Measurements from ENCODE around the gene ATP2B2. TPM values are rescaled to one million over a fixed set of nuclear protein-coding genes. Genes with fewer than 3 reads are reported as not detected.

The ATP2B2 gene
- total RNA-seq, 1 experiment from 2014 or later: not detected

GRCh38 chr3:10523561-10523960, 18.2 kb upstream of the ATP2B2 start:
- no peak for DNase-seq (ENCODE audit: low read depth in 1 of 2, low spot score in 2 of 2)
- H3K27me3 ChIP-seq (replicated peaks): peaks cover 19% of the 10 kb centered on the region

GRCh38 chr3:10522646-10523303, 17.4 kb upstream of the ATP2B2 start:
- no peak overlapping the region for H3K4me3 ChIP-seq
- H3K4me1 ChIP-seq (replicated peaks): peaks cover 16% of the 10 kb centered on the region
- no peak for DNase-seq (ENCODE audit: low read depth in 1 of 2, low spot score in 2 of 2)
- peaks cover 19% of the 10 kb centered on the region for H3K27me3 ChIP-seq (replicated peaks)
- no peaks in the 10 kb centered on the region for H3K9me3 ChIP-seq (replicated peaks)
- no peak overlapping the region for H3K27ac ChIP-seq
- H3K36me3 ChIP-seq: no peaks in the 10 kb centered on the region

More at GRCh38 chr3:10523561-10523960, 18.2 kb upstream of the ATP2B2 start:
- no peaks in the 10 kb centered on the region for H3K36me3 ChIP-seq
- peaks cover 9% of the 10 kb centered on the region for H3K4me1 ChIP-seq (replicated peaks)
- no peak overlapping the region for H3K27ac ChIP-seq
- H3K9me3 ChIP-seq (replicated peaks): no peaks in the 10 kb centered on the region
- H3K4me3 ChIP-seq: no peak overlapping the region

- no peak for DNase-seq (ENCODE audit: low read depth in 1 of 2, low spot score in 2 of 2)
- no peak overlapping the region for H3K27ac ChIP-seq
- H3K4me3 ChIP-seq: no peak overlapping the region
- peaks cover 16% of the 10 kb centered on the region for H3K4me1 ChIP-seq (replicated peaks)
- H3K36me3 ChIP-seq: no peaks in the 10 kb centered on the region
- H3K27me3 ChIP-seq (replicated peaks): peaks cover 19% of the 10 kb centered on the region
- H3K9me3 ChIP-seq (replicated peaks): no peaks in the 10 kb centered on the region
Measured at GRCh38 chr3:10521772-10522441, 16.5 kb upstream of the ATP2B2 start.

DNA sequence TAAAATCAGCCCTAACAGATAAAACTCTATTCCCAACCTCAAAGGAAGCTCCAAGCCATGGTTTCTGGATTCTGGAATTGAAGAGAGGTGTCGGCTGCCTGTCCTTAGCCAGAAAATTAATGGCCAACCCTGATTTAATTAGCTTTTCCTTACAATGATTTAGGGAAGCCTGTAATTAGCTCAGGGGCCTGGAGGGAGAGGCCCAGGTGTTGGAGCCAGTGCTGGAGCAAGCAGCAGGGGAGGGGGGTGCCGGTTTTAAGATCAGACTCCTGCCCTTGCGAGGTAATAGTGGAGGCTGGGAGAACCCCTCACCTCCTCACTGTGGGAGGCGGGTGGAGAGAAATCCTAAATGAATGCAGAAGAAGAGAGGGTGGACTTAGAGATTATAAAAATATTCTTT, 14.7 kb upstream of the ATP2B2 start:
- Histone ChIP-seq H3K4me3 (no peak overlapping the region), H3K9me3 (replicated peaks) (no peaks in the 10 kb centered on the region), H3K27me3 (replicated peaks) (peaks cover 10% of the 10 kb centered on the region), H3K4me1 (replicated peaks) (peaks cover 16% of the 10 kb centered on the region), H3K27ac (no peak overlapping the region), H3K36me3 (no peaks in the 10 kb centered on the region)
- no peak for DNase-seq (ENCODE audit: low read depth in 1 of 2, low spot score in 2 of 2)

DNA sequence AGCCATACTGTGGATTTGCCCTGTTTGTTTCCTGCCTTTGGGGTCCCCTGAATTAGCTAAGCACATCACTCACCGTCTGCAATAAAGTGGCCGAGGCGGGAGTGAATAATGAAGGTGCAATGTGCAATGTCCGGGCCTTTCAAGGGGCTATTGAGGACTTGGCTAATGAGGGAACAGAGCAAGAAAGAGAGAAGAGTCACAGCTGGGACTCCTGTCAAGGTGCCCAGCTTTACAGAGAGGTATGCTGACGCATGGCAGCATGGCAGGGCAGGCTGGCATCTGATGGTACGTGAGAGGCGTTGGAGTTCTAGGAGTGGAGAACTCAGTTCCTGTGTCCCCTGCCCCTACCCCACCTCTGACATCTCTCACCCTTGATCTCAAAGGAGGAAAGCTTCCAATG, 13.8 kb upstream of the ATP2B2 start:
- H3K36me3 ChIP-seq: no peaks in the 10 kb centered on the region
- no peak overlapping the region; the same call in 1 of the 2 replicates for H3K27ac ChIP-seq
- no peak overlapping the region for H3K4me3 ChIP-seq
- peaks cover 16% of the 10 kb centered on the region for H3K4me1 ChIP-seq (replicated peaks)
- no peak for DNase-seq (ENCODE audit: low read depth in 1 of 2, low spot score in 2 of 2)
- peaks cover 4% of the 10 kb centered on the region; the same call in 1 of the 2 replicates for H3K27me3 ChIP-seq (replicated peaks)
- no peaks in the 10 kb centered on the region for H3K9me3 ChIP-seq (replicated peaks)

- Histone ChIP-seq H3K36me3 (no peaks in the 10 kb centered on the region), H3K9me3 (replicated peaks) (no peaks in the 10 kb centered on the region), H3K4me3 (no peak overlapping the region), H3K27ac (peak overlapping the region; percentile 53), H3K27me3 (replicated peaks) (no peaks in the 10 kb centered on the region), H3K4me1 (replicated peaks) (peaks cover 16% of the 10 kb centered on the region)
- DNase-seq (ENCODE audit: low read depth in 1 of 2, low spot score in 2 of 2): peak; percentile 63 to 67
Measured at GRCh38 chr3:10518506-10519150, 13.2 kb upstream of the ATP2B2 start.

DNA sequence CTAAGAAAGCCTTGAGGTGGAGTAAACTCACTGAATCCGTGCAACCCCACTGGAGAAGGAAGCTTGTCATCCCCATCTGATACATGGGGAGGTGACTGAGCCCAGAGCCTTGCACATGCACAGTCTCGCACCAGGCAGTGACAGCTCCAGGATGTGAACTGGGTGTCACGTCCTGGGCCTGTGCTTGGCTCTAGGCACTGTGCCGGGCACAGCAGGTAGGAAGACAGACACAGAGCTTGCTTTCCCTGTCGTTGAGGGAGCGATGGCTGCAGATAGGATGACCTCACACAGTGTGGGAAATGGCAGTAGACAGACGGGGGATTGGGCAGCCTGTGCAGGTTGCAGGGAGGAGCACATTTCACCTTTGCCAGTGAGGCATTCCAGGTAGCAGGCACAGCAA, 12.2 kb upstream of the ATP2B2 start:
- Histone ChIP-seq H3K27me3 (replicated peaks) (no peaks in the 10 kb centered on the region), H3K4me1 (replicated peaks) (peaks cover 16% of the 10 kb centered on the region), H3K9me3 (replicated peaks) (no peaks in the 10 kb centered on the region), H3K4me3 (no peak overlapping the region), H3K27ac (no peak overlapping the region), H3K36me3 (no peaks in the 10 kb centered on the region)
- DNase-seq (ENCODE audit: low read depth in 1 of 2, low spot score in 2 of 2): no peak

- no peaks in the 10 kb centered on the region for H3K9me3 ChIP-seq (replicated peaks)
- H3K4me3 ChIP-seq: no peak overlapping the region
- H3K27ac ChIP-seq: no peak overlapping the region
- no peaks in the 10 kb centered on the region for H3K27me3 ChIP-seq (replicated peaks)
- H3K36me3 ChIP-seq: no peaks in the 10 kb centered on the region
- DNase-seq (ENCODE audit: low read depth in 1 of 2, low spot score in 2 of 2): no peak
- peaks cover 24% of the 10 kb centered on the region for H3K4me1 ChIP-seq (replicated peaks)
Measured at GRCh38 chr3:10516544-10517452, 11.4 kb upstream of the ATP2B2 start.

DNA sequence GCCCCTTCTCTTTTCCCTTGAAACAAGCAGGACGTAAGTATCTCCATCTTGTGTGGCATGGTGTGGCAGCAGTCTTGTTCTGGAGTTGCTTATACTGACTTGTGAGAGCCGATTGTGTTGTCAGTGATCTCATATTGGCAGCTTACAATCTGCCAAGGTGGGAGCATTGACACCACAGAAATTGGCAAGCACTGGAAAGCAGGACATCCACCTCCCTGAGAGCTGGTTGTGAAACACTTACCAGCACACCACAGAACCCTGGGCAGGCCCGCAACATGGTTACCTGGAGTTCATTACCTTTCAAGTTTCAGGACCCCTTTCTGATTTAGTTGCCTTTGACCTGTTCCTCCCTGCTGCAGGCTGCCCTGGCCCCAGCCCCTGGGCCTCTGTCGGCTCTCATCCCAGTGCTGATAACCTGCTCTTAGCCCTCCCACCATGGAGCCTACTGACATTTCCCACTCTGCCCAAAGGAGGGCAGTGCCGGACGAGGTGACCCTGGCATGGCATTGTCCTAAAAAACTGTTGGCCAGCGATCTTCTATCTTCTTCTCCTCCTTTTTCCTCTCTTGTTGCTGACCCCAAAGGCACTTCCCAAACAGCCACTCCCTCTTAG, 10.6 kb upstream of the ATP2B2 start:
- DNase-seq (ENCODE audit: low read depth in 1 of 2, low spot score in 2 of 2): no peak
- no peak overlapping the region for H3K4me3 ChIP-seq
- H3K36me3 ChIP-seq: no peaks in the 10 kb centered on the region
- H3K27me3 ChIP-seq (replicated peaks): no peaks in the 10 kb centered on the region
- no peak overlapping the region for H3K27ac ChIP-seq
- no peaks in the 10 kb centered on the region for H3K9me3 ChIP-seq (replicated peaks)
- H3K4me1 ChIP-seq (replicated peaks): peaks cover 26% of the 10 kb centered on the region

- no peak overlapping the region for H3K4me3 ChIP-seq
- no peaks in the 10 kb centered on the region for H3K9me3 ChIP-seq (replicated peaks)
- H3K4me1 ChIP-seq (replicated peaks): peaks cover 26% of the 10 kb centered on the region
- H3K27me3 ChIP-seq (replicated peaks): no peaks in the 10 kb centered on the region
- no peak overlapping the region for H3K27ac ChIP-seq
- H3K36me3 ChIP-seq: no peaks in the 10 kb centered on the region
- DNase-seq (ENCODE audit: low read depth in 1 of 2, low spot score in 2 of 2): no peak
Measured at GRCh38 chr3:10515396-10515795, 10.0 kb upstream of the ATP2B2 start.

- no peaks in the 10 kb centered on the region for H3K9me3 ChIP-seq (replicated peaks)
- H3K27ac ChIP-seq: no peak overlapping the region
- H3K27me3 ChIP-seq (replicated peaks): no peaks in the 10 kb centered on the region
- H3K4me1 ChIP-seq (replicated peaks): peaks cover 26% of the 10 kb centered on the region
- no peak overlapping the region for H3K4me3 ChIP-seq
- H3K36me3 ChIP-seq: no peaks in the 10 kb centered on the region
- DNase-seq (ENCODE audit: low read depth in 1 of 2, low spot score in 2 of 2): no peak
Measured at GRCh38 chr3:10514407-10515069, 9.2 kb upstream of the ATP2B2 start.

DNA sequence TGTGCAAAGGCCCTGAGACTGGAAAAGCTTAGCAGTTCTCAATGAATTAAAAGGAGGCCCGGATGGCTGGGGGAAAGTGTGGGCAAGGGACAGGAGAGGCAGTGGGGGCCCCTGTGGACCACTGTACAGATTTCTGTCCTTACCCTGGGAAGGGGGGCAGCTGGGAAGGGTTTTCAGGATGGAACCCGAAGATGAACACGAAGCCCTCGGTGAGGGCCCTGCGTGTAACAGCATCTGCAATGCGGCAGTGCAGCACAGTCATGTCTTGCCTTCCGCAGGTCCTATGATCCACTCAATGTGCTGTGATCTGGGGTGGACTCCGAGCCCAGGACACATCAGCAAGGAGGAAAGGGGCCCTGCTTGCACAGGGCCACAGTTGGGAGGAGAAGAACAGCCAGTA, 7.9 kb upstream of the ATP2B2 start:
- Histone ChIP-seq H3K36me3 (no peaks in the 10 kb centered on the region), H3K9me3 (replicated peaks) (no peaks in the 10 kb centered on the region), H3K27ac (no peak overlapping the region)

DNA sequence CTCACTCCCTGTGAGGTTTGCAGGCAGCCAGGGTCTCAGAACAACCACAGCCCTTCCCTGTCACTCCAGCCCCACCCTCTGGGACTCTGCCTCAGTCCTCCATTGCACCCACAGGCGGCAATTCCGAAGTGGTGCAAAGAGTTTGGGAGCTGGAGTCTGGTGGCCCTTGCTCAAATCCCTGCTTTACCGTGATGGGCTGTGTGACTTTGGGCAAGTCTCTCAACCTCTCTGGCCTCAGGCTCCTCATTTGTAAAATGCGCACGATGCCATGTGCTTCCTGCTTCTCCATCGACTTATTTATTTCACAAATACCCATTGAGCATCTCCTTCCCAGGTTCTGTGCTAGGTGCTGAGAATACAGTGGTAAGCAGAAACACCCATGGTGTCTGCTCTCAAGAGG, 7.3 kb upstream of the ATP2B2 start:
- DNase-seq (ENCODE audit: low read depth in 1 of 2, low spot score in 2 of 2): no peak
- Histone ChIP-seq H3K27ac (no peak overlapping the region), H3K27me3 (replicated peaks) (no peaks in the 10 kb centered on the region)

More for the DNA sequence above, 7.9 kb upstream of the ATP2B2 start:
- Histone ChIP-seq H3K4me3 (no peak overlapping the region), H3K27me3 (replicated peaks) (no peaks in the 10 kb centered on the region), H3K4me1 (replicated peaks) (peaks cover 14% of the 10 kb centered on the region)
- no peak for DNase-seq (ENCODE audit: low read depth in 1 of 2, low spot score in 2 of 2)

More for the DNA sequence above, 7.3 kb upstream of the ATP2B2 start:
- Histone ChIP-seq H3K4me1 (replicated peaks) (peaks cover 10% of the 10 kb centered on the region), H3K4me3 (no peak overlapping the region), H3K36me3 (no peaks in the 10 kb centered on the region), H3K9me3 (replicated peaks) (no peaks in the 10 kb centered on the region)

Measured in SJSA1 (cell line).